Gastroesophageal sphincter (tissue), 4 donors: Measurements from ENCODE around the gene PIP5KL1. TPM values are rescaled to one million over a fixed set of nuclear protein-coding genes. Genes with fewer than 3 reads are reported as not detected.
A peak's percentile ranks its signal among the peaks of the same experiment; 100 is the strongest.

Source experiments
- ATAC-seq: fragments of 150-250 bp; one replicate; pipeline ENCODE4 v1.9.1; 2016; ENCODE audit warnings: mild to moderate bottlenecking, moderate library complexity
- H3K27ac ChIP-seq, 4 donors: fragments of 200-600 bp; sonication (generic) in 3 of 4; 1 replicate in 3 of 4; 2 replicates in 1 of 4; pipeline ENCODE4 v1.5.1; 2016 to 2019
- H3K27me3 ChIP-seq: fragments of 200-600 bp; sonication (generic); one replicate; pipeline ENCODE4 v1.5.1; 2019
- H3K36me3 ChIP-seq, 2 donors: fragments of 200-600 bp; sonication (generic); one replicate each; pipeline ENCODE4 v1.5.1; 2019; ENCODE audit warnings: control low read depth in 1 of 2
- H3K4me1 ChIP-seq, 3 donors: fragments of 200-600 bp; sonication (generic); 1 replicate in 2 of 3; 2 replicates in 1 of 3; pipeline ENCODE4 v1.5.1; 2016 to 2019; ENCODE audit warnings: control low read depth in 2 of 3
- H3K4me3 ChIP-seq, 2 donors: fragments of 200-600 bp; sonication (generic); one replicate each; pipeline ENCODE4 v1.5.1; 2019; ENCODE audit warnings: mild to moderate bottlenecking in 1 of 2, moderate library complexity in 1 of 2
- H3K9me3 ChIP-seq, 3 donors: fragments of 200-600 bp; sonication (generic); one replicate each; pipeline ENCODE4 v1.5.1; 2017 to 2019; ENCODE audit warnings: control low read depth in 2 of 3
- EP300 ChIP-seq: sonication (generic); formaldehyde crosslinking; IDR thresholded peaks from one replicate; pipeline ENCODE4 v1.6.1; 2017; ENCODE audit warnings: antibody characterized with exemption, mild to moderate bottlenecking
- POLR2A ChIP-seq, 2 donors: fragments of 450-650 bp; IDR thresholded peaks; one replicate each; pipeline ENCODE4 v1.6.1; 2017; ENCODE audit warnings: antibody characterized with exemption in 2 of 2, mild to moderate bottlenecking in 2 of 2, moderate library complexity in 1 of 2
- POLR2AphosphoS5 ChIP-seq: sonication (generic); formaldehyde crosslinking; IDR thresholded peaks from one replicate; pipeline ENCODE4 v1.6.1; 2017; ENCODE audit warnings: antibody characterized with exemption
- WGBS, 2 donors: methylation state at CpG; one replicate each; pipeline ENCODE4 v1.1.5; 2018; ENCODE audit warnings: low coverage in 1 of 2; 5-methylcytosine and 5-hydroxymethylcytosine counted together
- total RNA-seq, 4 donors: library from RNA; depleted of rRNA; stranded (reverse); fragments of >200 nt; gene quantifications; one replicate each; pipeline ENCODE4 v1.1.0, GENCODE V29; 2016
- TF ChIP-seq, protein P1 (sequence below), 4 experiments: fragments of 200-600 bp in 2 of 4; fragments of 450-650 bp in 2 of 4; sonication (generic) in 1 of 4; IDR thresholded peaks; one replicate each; pipeline ENCODE4 v1.5.1; 2017 to 2019; ENCODE audit warnings: antibody characterized with exemption in 4 of 4, mild to moderate bottlenecking in 2 of 4, moderate library complexity in 2 of 4

PIP5KL1 gene
- total RNA-seq, 4 donors from 2014 or later = 0.66 to 3.4 (median 3.1) TPM; not detected in 1

GRCh38 chr9:127936347-127936852 is 5.8 kb upstream of the PIP5KL1 start:
- H3K27ac ChIP-seq = no peak overlapping the region
- peaks cover 0 to 49% (median 22%) of the 10 kb centered on the region in 3 donors for H3K4me1 ChIP-seq
- WGBS, 2 donors = 62 to 74% methylated on average over 4 of the region's 14 CpGs

GRCh38 chr9:127935765-127936221 is 5.2 kb upstream of the PIP5KL1 start:
- ATAC-seq = no peak
- no peaks in the 10 kb centered on the region for H3K9me3 ChIP-seq
- H3K4me3 ChIP-seq = no peak overlapping the region
- peaks cover 0 to 37% of the 10 kb centered on the region in 2 donors for H3K36me3 ChIP-seq
- no peak overlapping the region for H3K27ac ChIP-seq
- 75 to 80% methylated on average over 4 of the region's 4 CpGs for WGBS, 2 donors
- H3K4me1 ChIP-seq = peaks cover 0 to 50% (median 29%) of the 10 kb centered on the region in 3 donors
- H3K27me3 ChIP-seq = no peaks in the 10 kb centered on the region
- no peak for TF ChIP-seq EP300
- no peak for TF ChIP-seq POLR2AphosphoS5
- no peak for TF ChIP-seq POLR2A (IDR thresholded peaks at IDR 0.05)
- TF ChIP-seq, protein P1, sequence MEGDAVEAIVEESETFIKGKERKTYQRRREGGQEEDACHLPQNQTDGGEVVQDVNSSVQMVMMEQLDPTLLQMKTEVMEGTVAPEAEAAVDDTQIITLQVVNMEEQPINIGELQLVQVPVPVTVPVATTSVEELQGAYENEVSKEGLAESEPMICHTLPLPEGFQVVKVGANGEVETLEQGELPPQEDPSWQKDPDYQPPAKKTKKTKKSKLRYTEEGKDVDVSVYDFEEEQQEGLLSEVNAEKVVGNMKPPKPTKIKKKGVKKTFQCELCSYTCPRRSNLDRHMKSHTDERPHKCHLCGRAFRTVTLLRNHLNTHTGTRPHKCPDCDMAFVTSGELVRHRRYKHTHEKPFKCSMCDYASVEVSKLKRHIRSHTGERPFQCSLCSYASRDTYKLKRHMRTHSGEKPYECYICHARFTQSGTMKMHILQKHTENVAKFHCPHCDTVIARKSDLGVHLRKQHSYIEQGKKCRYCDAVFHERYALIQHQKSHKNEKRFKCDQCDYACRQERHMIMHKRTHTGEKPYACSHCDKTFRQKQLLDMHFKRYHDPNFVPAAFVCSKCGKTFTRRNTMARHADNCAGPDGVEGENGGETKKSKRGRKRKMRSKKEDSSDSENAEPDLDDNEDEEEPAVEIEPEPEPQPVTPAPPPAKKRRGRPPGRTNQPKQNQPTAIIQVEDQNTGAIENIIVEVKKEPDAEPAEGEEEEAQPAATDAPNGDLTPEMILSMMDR (IDR thresholded peaks at IDR 0.05) = no peak

More at GRCh38 chr9:127936347-127936852, 5.8 kb upstream of the PIP5KL1 start:
- Histone ChIP-seq H3K9me3 (no peaks in the 10 kb centered on the region), H3K36me3 (peaks cover 0 to 42% of the 10 kb centered on the region in 2 donors), H3K4me3 (peak overlapping the region in 1 of 2 donors; percentile 82), H3K27me3 (no peaks in the 10 kb centered on the region)
- no peak for ATAC-seq
- TF ChIP-seq POLR2A (IDR thresholded peaks at IDR 0.05) (no peak), POLR2AphosphoS5 (no peak), EP300 (no peak)
- TF ChIP-seq, protein P1 (IDR thresholded peaks at IDR 0.05) = no peak

- Histone ChIP-seq H3K36me3 (peaks cover 0 to 35% of the 10 kb centered on the region in 2 donors), H3K4me1 (peaks cover 0 to 58% (median 33%) of the 10 kb centered on the region in 3 donors), H3K27ac (no peak overlapping the region), H3K9me3 (no peaks in the 10 kb centered on the region), H3K4me3 (no peak overlapping the region), H3K27me3 (peaks cover 6% of the 10 kb centered on the region)
- TF ChIP-seq EP300 (no peak), POLR2AphosphoS5 (no peak), POLR2A (IDR thresholded peaks at IDR 0.05) (no peak)
- TF ChIP-seq, protein P1 (IDR thresholded peaks at IDR 0.05) = no peak
- 0 to 33% methylated on average over 1 of the region's 11 CpGs for WGBS, 2 donors
- ATAC-seq = no peak
Observed at GRCh38 chr9:127934986-127935385, 4.4 kb upstream of the PIP5KL1 start.

GRCh38 chr9:127934248-127934647 is 3.7 kb upstream of the PIP5KL1 start:
- Histone ChIP-seq H3K9me3 (no peaks in the 10 kb centered on the region), H3K36me3 (peaks cover 0 to 32% of the 10 kb centered on the region in 2 donors), H3K27me3 (peaks cover 13% of the 10 kb centered on the region), H3K27ac (no peak overlapping the region), H3K4me1 (peaks cover 0 to 60% (median 33%) of the 10 kb centered on the region in 3 donors), H3K4me3 (no peak overlapping the region)
- TF ChIP-seq POLR2A (IDR thresholded peaks at IDR 0.05) (no peak), POLR2AphosphoS5 (no peak), EP300 (no peak)
- TF ChIP-seq, protein P1 (IDR thresholded peaks at IDR 0.05) = no peak
- ATAC-seq = no peak
- WGBS, 2 donors = 72 to 87% methylated on average over 3 to 4 of the region's 4 CpGs
